Measurements from ENCODE around the gene MAP3K6. TPM values are rescaled to one million over a fixed set of nuclear protein-coding genes. Genes with fewer than 3 reads are reported as not detected.

Gene MAP3K6, protein sequence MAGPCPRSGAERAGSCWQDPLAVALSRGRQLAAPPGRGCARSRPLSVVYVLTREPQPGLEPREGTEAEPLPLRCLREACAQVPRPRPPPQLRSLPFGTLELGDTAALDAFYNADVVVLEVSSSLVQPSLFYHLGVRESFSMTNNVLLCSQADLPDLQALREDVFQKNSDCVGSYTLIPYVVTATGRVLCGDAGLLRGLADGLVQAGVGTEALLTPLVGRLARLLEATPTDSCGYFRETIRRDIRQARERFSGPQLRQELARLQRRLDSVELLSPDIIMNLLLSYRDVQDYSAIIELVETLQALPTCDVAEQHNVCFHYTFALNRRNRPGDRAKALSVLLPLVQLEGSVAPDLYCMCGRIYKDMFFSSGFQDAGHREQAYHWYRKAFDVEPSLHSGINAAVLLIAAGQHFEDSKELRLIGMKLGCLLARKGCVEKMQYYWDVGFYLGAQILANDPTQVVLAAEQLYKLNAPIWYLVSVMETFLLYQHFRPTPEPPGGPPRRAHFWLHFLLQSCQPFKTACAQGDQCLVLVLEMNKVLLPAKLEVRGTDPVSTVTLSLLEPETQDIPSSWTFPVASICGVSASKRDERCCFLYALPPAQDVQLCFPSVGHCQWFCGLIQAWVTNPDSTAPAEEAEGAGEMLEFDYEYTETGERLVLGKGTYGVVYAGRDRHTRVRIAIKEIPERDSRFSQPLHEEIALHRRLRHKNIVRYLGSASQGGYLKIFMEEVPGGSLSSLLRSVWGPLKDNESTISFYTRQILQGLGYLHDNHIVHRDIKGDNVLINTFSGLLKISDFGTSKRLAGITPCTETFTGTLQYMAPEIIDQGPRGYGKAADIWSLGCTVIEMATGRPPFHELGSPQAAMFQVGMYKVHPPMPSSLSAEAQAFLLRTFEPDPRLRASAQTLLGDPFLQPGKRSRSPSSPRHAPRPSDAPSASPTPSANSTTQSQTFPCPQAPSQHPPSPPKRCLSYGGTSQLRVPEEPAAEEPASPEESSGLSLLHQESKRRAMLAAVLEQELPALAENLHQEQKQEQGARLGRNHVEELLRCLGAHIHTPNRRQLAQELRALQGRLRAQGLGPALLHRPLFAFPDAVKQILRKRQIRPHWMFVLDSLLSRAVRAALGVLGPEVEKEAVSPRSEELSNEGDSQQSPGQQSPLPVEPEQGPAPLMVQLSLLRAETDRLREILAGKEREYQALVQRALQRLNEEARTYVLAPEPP (N-terminal part only)
- 1.1 and 1.8 TPM in 2 replicates for total RNA-seq
- long read RNA-seq, result 0 reads

DNA sequence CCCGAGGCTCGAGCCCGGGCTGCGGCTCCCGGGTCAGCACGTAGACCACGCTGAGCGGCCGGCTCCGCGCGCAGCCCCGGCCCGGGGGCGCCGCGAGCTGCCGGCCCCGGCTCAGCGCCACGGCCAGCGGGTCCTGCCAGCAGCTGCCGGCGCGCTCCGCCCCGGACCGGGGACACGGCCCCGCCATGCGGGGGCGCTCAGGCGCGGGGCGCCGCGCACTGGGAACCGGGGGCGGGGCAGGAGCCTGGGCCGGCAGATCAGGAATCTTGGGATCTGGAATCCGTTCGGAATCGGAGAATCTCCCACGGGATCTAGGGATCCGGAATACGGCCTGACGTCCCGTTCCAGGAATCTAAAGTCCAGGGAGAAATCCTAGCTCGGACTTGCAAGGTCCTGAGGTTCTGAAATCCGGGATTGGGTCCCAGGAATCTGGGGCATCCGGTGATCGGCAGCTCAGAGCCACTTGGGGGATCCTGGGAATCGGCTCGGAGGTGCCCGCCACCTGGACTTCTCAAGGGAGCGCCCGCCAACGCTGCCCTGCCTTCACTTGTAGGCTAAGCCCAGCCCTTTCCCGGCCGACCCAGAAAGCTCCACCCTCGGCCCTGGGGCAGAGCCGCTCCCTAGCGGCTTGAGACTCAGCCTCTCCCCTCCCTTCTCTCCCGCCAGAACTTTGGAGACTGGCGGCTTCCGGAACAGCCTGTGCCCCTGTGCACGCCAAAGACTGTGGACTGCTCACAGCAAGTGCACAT, at the start of gene MAP3K6:
Gene MAP3K6 (minus strand): TSS at position 551 of the 749 bp plus-strand sequence. CDS start 364 bp downstream, at position 187.
- Mint-ChIP-seq H3K27ac (peak within 1 kb of the TSS; percentile 86), H3K9me3 (ENCODE audit: low read depth) (no peaks in the 10 kb centered on the region), H3K36me3 (ENCODE audit: insufficient read depth) (no peaks in the 10 kb centered on the region), H3K4me3 (ENCODE audit: low read depth) (peak within 1 kb of the TSS; percentile 69), H3K27me3 (peaks cover 52% of the 10 kb centered on the region), H3K4me1 (ENCODE audit: low read depth) (peaks cover 4% of the 10 kb centered on the region)
- peak; percentile 42 for TF ChIP-seq CTCF (IDR thresholded peaks at IDR 0.05; ENCODE audit: unreplicated experiment)
- DNase-seq (ENCODE audit: low spot score, unreplicated experiment), result peak; percentile 46

DNA sequence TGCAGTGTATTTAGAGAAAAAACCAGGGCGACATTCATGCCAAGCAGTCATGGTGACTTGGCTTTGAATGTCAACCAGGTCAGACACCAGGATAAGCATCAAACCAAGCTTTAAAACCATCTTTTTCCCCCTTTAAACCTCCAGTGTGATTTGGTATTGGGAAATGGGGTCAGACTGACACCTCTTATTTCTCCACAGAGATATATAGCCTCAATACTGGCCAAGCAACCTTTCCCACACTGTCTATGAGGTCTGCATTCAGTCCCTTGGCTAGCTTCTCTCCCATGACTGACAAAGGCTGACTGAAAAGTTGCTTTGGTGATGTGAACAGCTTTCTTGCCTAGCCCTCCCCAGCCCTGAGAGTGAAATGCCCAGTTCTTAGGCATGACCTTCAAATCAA, 47.3 kb upstream of the MAP3K6 start:
- Mint-ChIP-seq H3K4me1 (ENCODE audit: low read depth) (peaks cover 31% of the 10 kb centered on the region), H3K27ac (no peak overlapping the region), H3K4me3 (ENCODE audit: low read depth) (no peak overlapping the region), H3K36me3 (ENCODE audit: insufficient read depth) (peaks cover 29% of the 10 kb centered on the region), H3K27me3 (no peaks in the 10 kb centered on the region), H3K9me3 (ENCODE audit: low read depth) (no peaks in the 10 kb centered on the region)
- TF ChIP-seq CTCF (IDR thresholded peaks at IDR 0.05; ENCODE audit: unreplicated experiment), result no peak
- no peak for DNase-seq (ENCODE audit: low spot score, unreplicated experiment)

DNA sequence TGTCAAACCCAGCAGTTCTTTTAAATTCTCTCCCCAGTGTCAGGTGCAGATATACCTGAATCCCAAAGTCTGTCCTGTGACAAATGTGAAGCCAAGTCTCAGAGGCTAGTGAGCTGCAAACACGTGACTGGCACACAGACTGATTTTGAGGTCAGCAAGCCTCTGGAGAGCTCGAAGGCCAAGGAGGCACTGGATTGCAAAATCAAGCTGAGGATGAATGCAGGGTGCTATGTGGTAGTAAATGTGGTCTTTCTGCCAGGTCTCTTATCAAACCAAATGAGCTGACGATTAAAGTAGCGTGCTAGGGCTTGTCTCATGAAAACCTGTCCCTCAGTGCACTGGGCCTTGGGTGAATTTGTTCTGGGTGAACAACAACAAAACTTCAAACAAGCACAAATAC, 46.2 kb upstream of the MAP3K6 start:
- no peak for DNase-seq (ENCODE audit: low spot score, unreplicated experiment)
- Mint-ChIP-seq H3K4me1 (ENCODE audit: low read depth) (peaks cover 20% of the 10 kb centered on the region), H3K9me3 (ENCODE audit: low read depth) (no peaks in the 10 kb centered on the region), H3K4me3 (ENCODE audit: low read depth) (no peak overlapping the region), H3K27ac (no peak overlapping the region), H3K27me3 (no peaks in the 10 kb centered on the region), H3K36me3 (ENCODE audit: insufficient read depth) (peaks cover 32% of the 10 kb centered on the region)
- TF ChIP-seq CTCF (IDR thresholded peaks at IDR 0.05; ENCODE audit: unreplicated experiment), result no peak

GRCh38 chr1:27412502-27412901, 45.7 kb upstream of the MAP3K6 start:
- no peak overlapping the region for H3K27ac Mint-ChIP-seq
- H3K9me3 Mint-ChIP-seq (ENCODE audit: low read depth), result no peaks in the 10 kb centered on the region
- H3K4me1 Mint-ChIP-seq (ENCODE audit: low read depth), result peaks cover 18% of the 10 kb centered on the region
- no peak overlapping the region for H3K4me3 Mint-ChIP-seq (ENCODE audit: low read depth)
- H3K36me3 Mint-ChIP-seq (ENCODE audit: insufficient read depth), result peaks cover 34% of the 10 kb centered on the region
- no peak for TF ChIP-seq CTCF (IDR thresholded peaks at IDR 0.05; ENCODE audit: unreplicated experiment)
- H3K27me3 Mint-ChIP-seq, result no peaks in the 10 kb centered on the region
- DNase-seq (ENCODE audit: low spot score, unreplicated experiment), result no peak
